Measurements from ENCODE around the gene TUBA4A. TPM values are rescaled to one million over a fixed set of nuclear protein-coding genes. Genes with fewer than 3 reads are reported as not detected.

The TUBA4A gene
- polyA plus RNA-seq, 2 donors, result 89.0 to 161 TPM

GRCh38 chr2:219294356-219295351, 40.9 kb upstream of the TUBA4A start:
- Histone ChIP-seq H3K36me3 (ENCODE audit: control insufficient read depth in 2 of 2, insufficient read depth in 2 of 2, low read length in 1 of 2) (no peaks in the 10 kb centered on the region), H3K27ac (ENCODE audit: low read depth in 2 of 2, low read length in 1 of 2) (peak overlapping the region; percentile 58 to 65), H3K4me1 (ENCODE audit: control insufficient read depth in 2 of 2, insufficient read depth in 2 of 2, low read length in 1 of 2) (peaks cover 0 to 9% of the 10 kb centered on the region in 2 donors), H3K27me3 (ENCODE audit: control insufficient read depth in 1 of 2, insufficient read depth in 2 of 2, low read length in 2 of 2) (no peaks in the 10 kb centered on the region), H3K9me3 (ENCODE audit: control insufficient read depth in 2 of 2, insufficient read depth in 1 of 2, low read depth in 1 of 2, low read length in 1 of 2) (no peaks in the 10 kb centered on the region), H3K4me3 (ENCODE audit: low read depth in 1 of 2, low read length in 2 of 2) (peak overlapping the region; percentile 50 to 64)
- 8 to 9% methylated on average over 59 to 67 of the region's 67 CpGs for WGBS, 2 donors

DNA sequence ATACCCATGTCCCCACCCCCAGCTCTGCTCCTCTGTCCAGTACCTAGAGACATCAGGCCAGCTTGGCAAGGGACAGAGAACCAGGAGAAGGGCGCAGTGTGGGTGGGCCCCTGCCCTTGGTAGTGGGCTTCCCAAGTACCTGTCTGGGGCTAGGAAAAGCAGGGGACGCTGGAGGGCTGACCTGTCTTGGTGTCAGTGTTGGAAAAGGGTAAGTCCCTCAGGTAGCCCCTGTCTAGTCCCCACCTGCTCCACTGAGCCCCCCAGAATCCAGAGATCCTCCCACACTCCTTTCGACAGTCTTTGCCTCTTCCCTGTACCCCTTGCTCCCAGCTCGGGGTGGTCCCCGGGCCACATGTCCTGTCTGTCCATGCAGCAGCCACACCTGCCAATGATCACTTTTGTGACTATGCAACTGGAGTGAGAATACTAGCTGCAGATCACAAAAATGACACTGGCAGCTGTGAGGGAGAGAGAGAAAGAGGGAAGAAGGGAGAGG, 40.1 kb upstream of the TUBA4A start:
- Histone ChIP-seq H3K36me3 (ENCODE audit: control insufficient read depth in 2 of 2, insufficient read depth in 2 of 2, low read length in 1 of 2) (no peaks in the 10 kb centered on the region), H3K9me3 (ENCODE audit: control insufficient read depth in 2 of 2, insufficient read depth in 1 of 2, low read depth in 1 of 2, low read length in 1 of 2) (no peaks in the 10 kb centered on the region), H3K27ac (ENCODE audit: low read depth in 2 of 2, low read length in 1 of 2) (no peak overlapping the region), H3K27me3 (ENCODE audit: control insufficient read depth in 1 of 2, insufficient read depth in 2 of 2, low read length in 2 of 2) (no peaks in the 10 kb centered on the region), H3K4me3 (ENCODE audit: low read depth in 1 of 2, low read length in 2 of 2) (no peak overlapping the region), H3K4me1 (ENCODE audit: control insufficient read depth in 2 of 2, insufficient read depth in 2 of 2, low read length in 1 of 2) (peaks cover 3 to 11% of the 10 kb centered on the region in 2 donors)
- WGBS, 2 donors, result 86 to 94% methylated on average over 5 of the region's 5 CpGs

GRCh38 chr2:219292616-219293015, 38.9 kb upstream of the TUBA4A start:
- Histone ChIP-seq H3K27me3 (ENCODE audit: control insufficient read depth in 1 of 2, insufficient read depth in 2 of 2, low read length in 2 of 2) (no peaks in the 10 kb centered on the region), H3K4me1 (ENCODE audit: control insufficient read depth in 2 of 2, insufficient read depth in 2 of 2, low read length in 1 of 2) (peaks cover 3 to 16% of the 10 kb centered on the region in 2 donors), H3K4me3 (ENCODE audit: low read depth in 1 of 2, low read length in 2 of 2) (no peak overlapping the region), H3K27ac (ENCODE audit: low read depth in 2 of 2, low read length in 1 of 2) (no peak overlapping the region), H3K36me3 (ENCODE audit: control insufficient read depth in 2 of 2, insufficient read depth in 2 of 2, low read length in 1 of 2) (no peaks in the 10 kb centered on the region), H3K9me3 (ENCODE audit: control insufficient read depth in 2 of 2, insufficient read depth in 1 of 2, low read depth in 1 of 2, low read length in 1 of 2) (no peaks in the 10 kb centered on the region)
- whole genome bisulfite sequencing, 2 donors, result 88 to 90% methylated on average over 9 of the region's 9 CpGs

DNA sequence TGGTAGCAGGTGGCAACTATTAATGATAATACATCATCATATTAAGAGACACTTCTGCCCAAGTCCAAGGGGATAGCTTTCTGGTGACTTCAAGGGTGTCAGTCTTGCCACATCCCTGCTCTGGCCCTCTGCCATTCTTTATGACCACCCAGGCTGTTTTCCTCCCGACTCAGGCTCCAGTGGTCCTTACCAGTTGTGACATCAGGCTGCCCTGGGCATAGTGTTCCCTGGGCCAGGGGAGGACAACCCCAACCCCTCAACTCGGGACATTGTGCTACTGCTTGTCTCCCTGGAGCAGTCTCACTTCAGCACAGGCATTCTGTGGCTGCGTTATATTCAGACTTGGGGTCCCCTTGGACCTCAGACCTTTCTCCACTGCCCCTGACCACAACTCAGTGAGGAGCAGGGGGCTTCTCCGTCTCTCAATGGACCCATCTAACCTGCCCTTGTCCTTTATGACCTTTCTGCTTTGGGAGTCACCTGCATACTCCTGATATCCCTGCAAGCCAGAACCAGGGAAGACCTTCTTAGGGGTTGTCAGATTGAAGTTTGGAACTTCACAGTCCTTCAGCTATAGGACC, 38.3 kb upstream of the TUBA4A start:
- H3K27ac ChIP-seq (ENCODE audit: low read depth in 2 of 2, low read length in 1 of 2), result no peak overlapping the region
- WGBS, 2 donors, result 70 to 82% methylated on average over 4 of the region's 4 CpGs
- H3K9me3 ChIP-seq (ENCODE audit: control insufficient read depth in 2 of 2, insufficient read depth in 1 of 2, low read depth in 1 of 2, low read length in 1 of 2), result no peaks in the 10 kb centered on the region
- no peak overlapping the region for H3K4me3 ChIP-seq (ENCODE audit: low read depth in 1 of 2, low read length in 2 of 2)
- no peaks in the 10 kb centered on the region for H3K27me3 ChIP-seq (ENCODE audit: control insufficient read depth in 1 of 2, insufficient read depth in 2 of 2, low read length in 2 of 2)
- H3K4me1 ChIP-seq (ENCODE audit: control insufficient read depth in 2 of 2, insufficient read depth in 2 of 2, low read length in 1 of 2), result peaks cover 3 to 18% of the 10 kb centered on the region in 2 donors
- no peaks in the 10 kb centered on the region for H3K36me3 ChIP-seq (ENCODE audit: control insufficient read depth in 2 of 2, insufficient read depth in 2 of 2, low read length in 1 of 2)

GRCh38 chr2:219291394-219291793, 37.7 kb upstream of the TUBA4A start:
- no peak overlapping the region for H3K4me3 ChIP-seq (ENCODE audit: low read depth in 1 of 2, low read length in 2 of 2)
- H3K27me3 ChIP-seq (ENCODE audit: control insufficient read depth in 1 of 2, insufficient read depth in 2 of 2, low read length in 2 of 2), result no peaks in the 10 kb centered on the region
- H3K27ac ChIP-seq (ENCODE audit: low read depth in 2 of 2, low read length in 1 of 2), result no peak overlapping the region
- H3K4me1 ChIP-seq (ENCODE audit: control insufficient read depth in 2 of 2, insufficient read depth in 2 of 2, low read length in 1 of 2), result peaks cover 3 to 23% of the 10 kb centered on the region in 2 donors
- no peaks in the 10 kb centered on the region for H3K36me3 ChIP-seq (ENCODE audit: control insufficient read depth in 2 of 2, insufficient read depth in 2 of 2, low read length in 1 of 2)
- 82 to 90% methylated on average over 6 to 7 of the region's 7 CpGs for WGBS, 2 donors
- no peaks in the 10 kb centered on the region for H3K9me3 ChIP-seq (ENCODE audit: control insufficient read depth in 2 of 2, insufficient read depth in 1 of 2, low read depth in 1 of 2, low read length in 1 of 2)

- H3K4me3 ChIP-seq (ENCODE audit: low read depth in 1 of 2, low read length in 2 of 2), result no peak overlapping the region
- 84 to 86% methylated on average over 16 of the region's 16 CpGs for WGBS, 2 donors
- H3K27ac ChIP-seq (ENCODE audit: low read depth in 2 of 2, low read length in 1 of 2), result no peak overlapping the region
- peaks cover 3 to 27% of the 10 kb centered on the region in 2 donors for H3K4me1 ChIP-seq (ENCODE audit: control insufficient read depth in 2 of 2, insufficient read depth in 2 of 2, low read length in 1 of 2)
- H3K9me3 ChIP-seq (ENCODE audit: control insufficient read depth in 2 of 2, insufficient read depth in 1 of 2, low read depth in 1 of 2, low read length in 1 of 2), result no peaks in the 10 kb centered on the region
- peaks cover 0 to 1% of the 10 kb centered on the region in 2 donors for H3K36me3 ChIP-seq (ENCODE audit: control insufficient read depth in 2 of 2, insufficient read depth in 2 of 2, low read length in 1 of 2)
- no peaks in the 10 kb centered on the region for H3K27me3 ChIP-seq (ENCODE audit: control insufficient read depth in 1 of 2, insufficient read depth in 2 of 2, low read length in 2 of 2)
These were observed 36.9 kb upstream of the TUBA4A start for GRCh38 chr2:219290381-219291171.

- Histone ChIP-seq H3K4me3 (ENCODE audit: low read depth in 1 of 2, low read length in 2 of 2) (no peak overlapping the region), H3K36me3 (ENCODE audit: control insufficient read depth in 2 of 2, insufficient read depth in 2 of 2, low read length in 1 of 2) (peaks cover 0 to 6% of the 10 kb centered on the region in 2 donors), H3K27me3 (ENCODE audit: control insufficient read depth in 1 of 2, insufficient read depth in 2 of 2, low read length in 2 of 2) (no peaks in the 10 kb centered on the region), H3K9me3 (ENCODE audit: control insufficient read depth in 2 of 2, insufficient read depth in 1 of 2, low read depth in 1 of 2, low read length in 1 of 2) (no peaks in the 10 kb centered on the region), H3K4me1 (ENCODE audit: control insufficient read depth in 2 of 2, insufficient read depth in 2 of 2, low read length in 1 of 2) (peaks cover 3 to 34% of the 10 kb centered on the region in 2 donors), H3K27ac (ENCODE audit: low read depth in 2 of 2, low read length in 1 of 2) (peak overlapping the region; percentile 41 to 74)
- 24 to 41% methylated on average over 16 of the region's 16 CpGs for WGBS, 2 donors
These were observed 36.0 kb upstream of the TUBA4A start for GRCh38 chr2:219289537-219290361.

GRCh38 chr2:219289195-219289536, 35.4 kb upstream of the TUBA4A start:
- 59 to 71% methylated on average over 6 of the region's 6 CpGs for WGBS, 2 donors
- Histone ChIP-seq H3K4me3 (ENCODE audit: low read depth in 1 of 2, low read length in 2 of 2) (no peak overlapping the region), H3K4me1 (ENCODE audit: control insufficient read depth in 2 of 2, insufficient read depth in 2 of 2, low read length in 1 of 2) (peaks cover 3 to 35% of the 10 kb centered on the region in 2 donors), H3K27ac (ENCODE audit: low read depth in 2 of 2, low read length in 1 of 2) (peak overlapping the region; percentile 41 to 74), H3K27me3 (ENCODE audit: control insufficient read depth in 1 of 2, insufficient read depth in 2 of 2, low read length in 2 of 2) (no peaks in the 10 kb centered on the region), H3K9me3 (ENCODE audit: control insufficient read depth in 2 of 2, insufficient read depth in 1 of 2, low read depth in 1 of 2, low read length in 1 of 2) (no peaks in the 10 kb centered on the region), H3K36me3 (ENCODE audit: control insufficient read depth in 2 of 2, insufficient read depth in 2 of 2, low read length in 1 of 2) (peaks cover 0 to 11% of the 10 kb centered on the region in 2 donors)
